WTC11 (cell line): ENCODE results near the gene TBC1D10B.
"Not testable (repeated sequence)": the region's sequence is repeated elsewhere in the genome, so short reads cannot be mapped to it uniquely, and the experiment has no call there.

Experiments used
- ATF2 ChIP-seq: sonication (generic); formaldehyde crosslinking; IDR thresholded peaks from 2 replicates; pipeline ENCODE4 v1.8.1; 2022; ENCODE audit warnings: low read depth, missing genetic modification reagents, borderline replicate concordance
- CTCF ChIP-seq: fragments of 200-600 bp; IDR thresholded peaks from 2 replicates; pipeline ENCODE4 v1.8.0; 2022; ENCODE audit warnings: antibody characterized with exemption
- FOXJ3 ChIP-seq: sonication (generic); formaldehyde crosslinking; IDR thresholded peaks from 2 replicates; pipeline ENCODE4 v1.9.0; 2021; ENCODE audit warnings: missing genetic modification reagents, mild to moderate bottlenecking, borderline replicate concordance
- NR3C1 ChIP-seq: sonication (generic); formaldehyde crosslinking; conservative IDR thresholded peaks from 2 replicates; pipeline ENCODE4 v1.8.1; 2023; ENCODE audit warnings: low read depth, mild to moderate bottlenecking, missing genetic modification reagents
- USF2 ChIP-seq: sonication (generic); formaldehyde crosslinking; IDR thresholded peaks from 2 replicates; pipeline ENCODE4 v1.8.1; 2023; ENCODE audit warnings: mild to moderate bottlenecking, missing genetic modification reagents, moderate library complexity
- ZSCAN18 ChIP-seq: fragments of 250-450 bp; sonication (Bioruptor Pico); IDR thresholded peaks from 2 replicates; pipeline ENCODE4 v2.1.2; 2022; ENCODE audit warnings: mild to moderate bottlenecking, moderate library complexity

GRCh38 chr16:30318647-30319046 lies 51.6 kb downstream of the TBC1D10B start:
- TF ChIP-seq ZSCAN18 (CRISPR knock-in tag); CTCF; NR3C1; ATF2 (CRISPR knock-in tag); USF2 (CRISPR knock-in tag); FOXJ3 (CRISPR knock-in tag): not testable (repeated sequence)
